ENCODE data around the gene APOL3. TPM values are rescaled to one million over a fixed set of nuclear protein-coding genes. Genes with fewer than 3 reads are reported as not detected.

Gene APOL3
- total RNA-seq, 1 experiment from 2014 or later = not detected

DNA sequence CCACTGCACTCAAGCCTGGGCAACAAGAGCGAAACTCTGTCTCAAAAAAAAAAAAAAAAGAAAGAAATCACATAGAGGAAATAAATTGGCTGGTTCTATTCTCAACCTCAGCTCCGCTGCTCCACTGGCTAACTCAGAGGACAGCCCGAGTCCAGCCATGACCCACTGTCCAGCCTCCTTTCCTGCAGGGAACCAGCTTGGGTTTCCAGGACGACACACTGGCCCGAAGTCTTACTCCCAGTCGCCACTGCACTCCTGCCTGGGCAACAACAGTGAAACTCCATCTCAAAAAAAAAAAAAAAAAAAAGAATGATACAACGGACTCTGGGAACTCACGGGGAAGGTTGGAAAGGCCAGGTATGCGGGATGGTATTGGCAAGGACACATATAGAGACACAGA, 31.5 kb downstream of the APOL3 start:
- Histone ChIP-seq H3K27ac (ENCODE audit: low read length) (no peak overlapping the region), H2AFZ (ENCODE audit: low read length) (no peak overlapping the region), H3K36me3 (ENCODE audit: low read depth, low read length) (no peaks in the 10 kb centered on the region), H3K79me2 (ENCODE audit: low read length) (no peaks in the 10 kb centered on the region), H3K9ac (ENCODE audit: low read length) (no peak overlapping the region), H3K9me2 (replicated peaks; ENCODE audit: low read length) (no peaks in the 10 kb centered on the region), H3K27me3 (ENCODE audit: low read length) (0 out of 2 replicates have a peak, but pooled peaks cover 9% of the 10 kb centered on the region), H3K9me3 (ENCODE audit: low read length) (no peaks in the 10 kb centered on the region), H3F3A (ENCODE audit: low read length, unreplicated experiment) (no peaks in the 10 kb centered on the region), H3K4me3 (ENCODE audit: low read length) (no peak overlapping the region), H3K4me2 (ENCODE audit: low read length) (no peak overlapping the region), H4K20me1 (ENCODE audit: low read length) (no peaks in the 10 kb centered on the region), H3K4me1 (ENCODE audit: insufficient read depth, low read length) (peaks cover 3% of the 10 kb centered on the region; the same call in 1 of the 2 replicates)
- intact Hi-C loops (cut with micrococcal nuclease) = loop anchor here (10.0 kb wide), 1 partner anchor 284 kb away; no protein-coding TSS in a partner anchor
- no peak for DNase-seq
- POLR2A ChIA-PET (ENCODE audit: unreplicated experiment) = no interaction called here
- CTCF ChIA-PET = no interaction called here
- TF ChIP-seq EZH2 (IDR thresholded peaks at IDR 0.05; ENCODE audit: low read length, unreplicated experiment) (no peak), CTCF (conservative IDR thresholded peaks at IDR 0.05; ENCODE audit: low read depth, low read length) (no peak), EZH2phosphoT487 (IDR thresholded peaks at IDR 0.05; ENCODE audit: borderline replicate concordance, low read length) (no peak)
- BruUV-seq (replicated peaks) = no TSS peak
- ATAC-seq = no peak

GRCh38 chr22:36125994-36126531, 34.5 kb downstream of the APOL3 start:
- 0 out of 2 replicates have a peak, but pooled peaks cover 5% of the 10 kb centered on the region for H3K27me3 ChIP-seq (ENCODE audit: low read length)
- no peak overlapping the region for H3K4me3 ChIP-seq (ENCODE audit: low read length)
- no peak overlapping the region for H2AFZ ChIP-seq (ENCODE audit: low read length)
- H3K9me3 ChIP-seq (ENCODE audit: low read length) = no peaks in the 10 kb centered on the region
- intact Hi-C loops (cut with micrococcal nuclease) = loop anchor here (10.0 kb wide), 1 partner anchor 281 kb away; no protein-coding TSS in a partner anchor
- CTCF ChIA-PET = no interaction called here
- no peaks in the 10 kb centered on the region for H4K20me1 ChIP-seq (ENCODE audit: low read length)
- H3K9ac ChIP-seq (ENCODE audit: low read length) = no peak overlapping the region
- no peak overlapping the region for H3K27ac ChIP-seq (ENCODE audit: low read length)
- no peak for ATAC-seq
- no peak for DNase-seq
- POLR2A ChIA-PET (ENCODE audit: unreplicated experiment) = no interaction called here
- no peak for TF ChIP-seq EZH2 (IDR thresholded peaks at IDR 0.05; ENCODE audit: low read length, unreplicated experiment)
- no peak for TF ChIP-seq EZH2phosphoT487 (IDR thresholded peaks at IDR 0.05; ENCODE audit: borderline replicate concordance, low read length)
- TF ChIP-seq CTCF (conservative IDR thresholded peaks at IDR 0.05; ENCODE audit: low read depth, low read length) = no peak
- H3K9me2 ChIP-seq (replicated peaks; ENCODE audit: low read length) = no peaks in the 10 kb centered on the region
- no peaks in the 10 kb centered on the region for H3K79me2 ChIP-seq (ENCODE audit: low read length)
- no peaks in the 10 kb centered on the region for H3K36me3 ChIP-seq (ENCODE audit: low read depth, low read length)
- H3K4me1 ChIP-seq (ENCODE audit: insufficient read depth, low read length) = peaks cover 4% of the 10 kb centered on the region; the same call in 1 of the 2 replicates
- BruUV-seq (replicated peaks) = no TSS peak
- H3F3A ChIP-seq (ENCODE audit: low read length, unreplicated experiment) = no peaks in the 10 kb centered on the region
- no peak overlapping the region for H3K4me2 ChIP-seq (ENCODE audit: low read length)

DNA sequence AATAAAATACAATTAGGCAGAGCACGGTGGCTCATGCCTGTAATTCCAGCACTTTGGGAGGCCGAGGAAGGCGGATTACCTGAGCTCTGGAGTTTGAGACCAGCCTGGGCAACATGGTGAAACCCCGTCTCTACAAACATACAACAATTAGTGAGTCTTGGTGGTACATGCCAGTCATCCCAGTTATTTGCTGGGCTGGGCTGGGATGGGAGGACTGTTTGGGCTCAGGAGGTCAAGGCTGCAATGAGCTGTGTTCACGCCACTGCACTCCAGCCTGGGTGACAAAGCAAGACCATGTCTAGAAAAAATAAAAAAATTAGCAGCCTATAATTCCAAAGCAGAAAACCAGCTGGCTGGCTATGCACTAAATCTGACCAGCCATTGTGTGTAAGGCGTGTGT, 35.1 kb downstream of the APOL3 start:
- intact Hi-C loops (cut with micrococcal nuclease) = loop anchor here (10.0 kb wide), 1 partner anchor 281 kb away; no protein-coding TSS in a partner anchor
- no TSS peak for BruUV-seq (replicated peaks)
- no peak for DNase-seq
- POLR2A ChIA-PET (ENCODE audit: unreplicated experiment) = no interaction called here
- Histone ChIP-seq H3F3A (ENCODE audit: low read length, unreplicated experiment) (no peaks in the 10 kb centered on the region), H3K4me3 (ENCODE audit: low read length) (no peak overlapping the region), H3K4me1 (ENCODE audit: insufficient read depth, low read length) (peaks cover 4% of the 10 kb centered on the region; the same call in 1 of the 2 replicates), H3K9me2 (replicated peaks; ENCODE audit: low read length) (no peaks in the 10 kb centered on the region), H3K9me3 (ENCODE audit: low read length) (no peaks in the 10 kb centered on the region), H3K9ac (ENCODE audit: low read length) (no peak overlapping the region), H3K4me2 (ENCODE audit: low read length) (no peak overlapping the region), H3K27me3 (ENCODE audit: low read length) (no peaks in the 10 kb centered on the region), H3K36me3 (ENCODE audit: low read depth, low read length) (no peaks in the 10 kb centered on the region), H4K20me1 (ENCODE audit: low read length) (no peaks in the 10 kb centered on the region), H3K27ac (ENCODE audit: low read length) (no peak overlapping the region), H2AFZ (ENCODE audit: low read length) (no peak overlapping the region), H3K79me2 (ENCODE audit: low read length) (no peaks in the 10 kb centered on the region)
- CTCF ChIA-PET = no interaction called here
- TF ChIP-seq EZH2phosphoT487 (IDR thresholded peaks at IDR 0.05; ENCODE audit: borderline replicate concordance, low read length) = no peak
- no peak for TF ChIP-seq EZH2 (IDR thresholded peaks at IDR 0.05; ENCODE audit: low read length, unreplicated experiment)
- no peak for TF ChIP-seq CTCF (conservative IDR thresholded peaks at IDR 0.05; ENCODE audit: low read depth, low read length)
- ATAC-seq = no peak
